Mesenchymal stem cell (in vitro differentiated cells and primary cell): ENCODE results near the gene ABCA3. TPM values are rescaled to one million over a fixed set of nuclear protein-coding genes. Genes with fewer than 3 reads are reported as not detected.
A peak's percentile ranks its signal among the peaks of the same experiment; 100 is the strongest.

ENCODE experiments used
- DNase-seq: peaks from one replicate; pipeline ENCODE4 v3.0.0-alpha.2; 2013
- H2AFZ ChIP-seq: one replicate; pipeline ENCODE4 v1.6.1; 2013; ENCODE audit warnings: low read depth, mild to moderate bottlenecking, control low read depth, inconsistent platforms, low read length, moderate library complexity
- H2AK5ac ChIP-seq: 2 replicates; pipeline ENCODE4 v1.6.1; 2013; ENCODE audit warnings: low read length, moderate library complexity, mild to moderate bottlenecking, inconsistent platforms; ENCODE audit not compliant: severe bottlenecking
- H2BK120ac ChIP-seq: one replicate; pipeline ENCODE4 v1.6.1; 2013; ENCODE audit warnings: low read depth, mild to moderate bottlenecking, inconsistent platforms, low read length, moderate library complexity
- H2BK12ac ChIP-seq, 2 experiments: one replicate each; pipeline ENCODE4 v1.6.1; 2013; ENCODE audit warnings: inconsistent platforms in 2 of 2, low read length in 2 of 2, mild to moderate bottlenecking in 2 of 2, moderate library complexity in 2 of 2, control low read depth in 1 of 2
- H2BK15ac ChIP-seq: one replicate; pipeline ENCODE4 v1.6.1; 2013; ENCODE audit warnings: mild to moderate bottlenecking, low read depth, inconsistent platforms; ENCODE audit not compliant: poor library complexity, severe bottlenecking
- H2BK5ac ChIP-seq: 2 replicates; pipeline ENCODE4 v1.6.1; 2013; ENCODE audit warnings: low read depth, mild to moderate bottlenecking, low read length, control low read depth, inconsistent platforms; ENCODE audit not compliant: poor library complexity, severe bottlenecking
- H3K14ac ChIP-seq, 2 experiments: one replicate each; pipeline ENCODE4 v1.6.1; 2013; ENCODE audit warnings: inconsistent platforms in 2 of 2, low read length in 2 of 2, control low read depth in 1 of 2, mild to moderate bottlenecking in 1 of 2, moderate library complexity in 1 of 2
- H3K18ac ChIP-seq, 2 experiments: one replicate each; pipeline ENCODE4 v1.6.1; 2013; ENCODE audit warnings: inconsistent platforms in 2 of 2, low read length in 2 of 2, control low read depth in 1 of 2, low read depth in 1 of 2, mild to moderate bottlenecking in 1 of 2
- H3K23ac ChIP-seq, 2 experiments: one replicate each; pipeline ENCODE4 v1.6.1; 2013; ENCODE audit warnings: inconsistent platforms in 2 of 2, low read length in 2 of 2, mild to moderate bottlenecking in 2 of 2, moderate library complexity in 2 of 2, control low read depth in 1 of 2
- H3K27ac ChIP-seq: 2 replicates; pipeline ENCODE4 v1.5.1; 2013; ENCODE audit warnings: mild to moderate bottlenecking, moderate library complexity, low read length, control low read depth, inconsistent platforms; ENCODE audit not compliant: poor library complexity, severe bottlenecking
- H3K27me3 ChIP-seq, 2 experiments: 2 replicates each; pipeline versions ENCODE4 v1.6.1 to v1.7.0; 2013; ENCODE audit warnings: low read length in 2 of 2, mild to moderate bottlenecking in 2 of 2, moderate library complexity in 2 of 2, control low read depth in 1 of 2, inconsistent platforms in 1 of 2; ENCODE audit not compliant: control insufficient read depth in 1 of 2, insufficient read depth in 1 of 2
- H3K36me3 ChIP-seq, 2 experiments: 2 replicates each; pipeline versions ENCODE4 v1.6.1 to v1.7.0; 2013; ENCODE audit warnings: low read length in 2 of 2, control low read depth in 1 of 2, inconsistent platforms in 1 of 2, low read depth in 1 of 2, mild to moderate bottlenecking in 1 of 2; ENCODE audit not compliant: insufficient read depth in 2 of 2, control insufficient read depth in 1 of 2
- H3K4ac ChIP-seq, 2 experiments: one replicate each; pipeline ENCODE4 v1.6.1; 2013; ENCODE audit warnings: inconsistent platforms in 2 of 2, low read length in 2 of 2, mild to moderate bottlenecking in 2 of 2, moderate library complexity in 2 of 2, control low read depth in 1 of 2, low read depth in 1 of 2
- H3K4me1 ChIP-seq: 2 replicates; pipeline ENCODE4 v1.6.1; 2013; ENCODE audit warnings: low read depth, low read length, control low read depth; ENCODE audit not compliant: control insufficient read depth, insufficient read depth
- H3K4me2 ChIP-seq: 2 replicates; pipeline ENCODE4 v1.6.1; 2013; ENCODE audit warnings: low read length, mild to moderate bottlenecking, inconsistent platforms; ENCODE audit not compliant: poor library complexity, severe bottlenecking
- H3K4me3 ChIP-seq, 2 experiments: 2 replicates each; pipeline versions ENCODE4 v1.5.1 to v1.7.0; 2013; ENCODE audit warnings: low read length in 2 of 2, mild to moderate bottlenecking in 2 of 2, control low read depth in 1 of 2, low read depth in 1 of 2; ENCODE audit not compliant: insufficient read depth in 1 of 2
- H3K79me1 ChIP-seq: replicated peaks from 2 replicates; pipeline ENCODE4 v1.6.1; 2013; ENCODE audit warnings: mild to moderate bottlenecking, control low read depth, low read length, inconsistent platforms; ENCODE audit not compliant: poor library complexity, severe bottlenecking
- H3K9ac ChIP-seq: 2 replicates; pipeline ENCODE4 v1.7.0; 2013; ENCODE audit warnings: mild to moderate bottlenecking, low read length, moderate library complexity
- H3K9me3 ChIP-seq: 2 replicates; pipeline ENCODE4 v1.7.0; 2013; ENCODE audit warnings: mild to moderate bottlenecking, low read length; ENCODE audit not compliant: control insufficient read depth
- H4K8ac ChIP-seq: one replicate; pipeline ENCODE4 v1.6.1; 2013; ENCODE audit warnings: inconsistent platforms, mild to moderate bottlenecking, low read length, moderate library complexity
- H4K91ac ChIP-seq: one replicate; pipeline ENCODE4 v1.6.1; 2013; ENCODE audit warnings: mild to moderate bottlenecking, low read length, inconsistent platforms
- WGBS: methylation state at CpG from one replicate; pipeline ENCODE4 v1.1.7; 2013; ENCODE audit warnings: mixed read lengths; 5-methylcytosine and 5-hydroxymethylcytosine counted together
- small RNA-seq: library from polyadenylated mRNA; stranded (forward); fragments of <200 nt; extraction: miRNeasy Mini kit (QIAGEN cat#:217004); gene quantifications from one replicate; pipeline ENCODE3, GENCODE V24; 2013; ENCODE audit warnings: low read depth

ABCA3 gene

DNA sequence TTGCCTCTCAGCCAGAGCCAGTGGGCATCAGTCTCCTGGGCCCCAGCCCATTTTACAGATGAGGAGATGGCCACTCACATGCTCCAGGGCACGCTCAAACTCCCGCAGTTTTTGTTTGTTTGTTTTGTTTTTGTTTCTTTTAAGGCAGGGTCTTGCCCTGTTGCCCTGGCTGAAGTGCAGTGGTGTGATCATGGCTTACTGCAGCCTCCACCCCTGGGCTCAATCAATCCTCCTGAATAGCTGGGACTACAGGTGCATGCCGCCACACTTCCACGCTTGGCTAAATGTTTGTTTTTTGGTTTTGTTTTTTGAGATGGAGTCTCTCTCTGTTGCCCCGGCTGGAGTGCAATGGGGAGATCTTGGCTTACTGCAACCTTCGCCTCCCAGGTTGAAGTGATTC is 113.6 kb downstream of the ABCA3 start:
- no peak overlapping the region for H3K4ac ChIP-seq
- H3K18ac ChIP-seq, result no peak overlapping the region
- H3K4me2 ChIP-seq, result no peak overlapping the region
- H3K27ac ChIP-seq, result no peak overlapping the region
- no peak overlapping the region for H3K4me3 ChIP-seq
- no peak overlapping the region for H3K23ac ChIP-seq
- no peak overlapping the region for H4K91ac ChIP-seq
- H3K9ac ChIP-seq, result no peak overlapping the region
- no peak overlapping the region for H2BK12ac ChIP-seq
- H3K9me3 ChIP-seq, result no peaks in the 10 kb centered on the region
- H3K4me1 ChIP-seq, result peaks cover 30% of the 10 kb centered on the region
- peaks cover 24% of the 10 kb centered on the region for H3K79me1 ChIP-seq
- H2BK15ac ChIP-seq, result no peak overlapping the region
- no peak overlapping the region for H4K8ac ChIP-seq
- no peak overlapping the region for H3K14ac ChIP-seq
- no peak overlapping the region for H2BK5ac ChIP-seq
- no peak overlapping the region for H2AK5ac ChIP-seq
- H3K27me3 ChIP-seq, result no peaks in the 10 kb centered on the region
- WGBS, result 95% methylated on average over 6 of the region's 6 CpGs
- peaks cover 32 to 52% of the 10 kb centered on the region in 2 experiments for H3K36me3 ChIP-seq
- no peak overlapping the region for H2BK120ac ChIP-seq
- H2AFZ ChIP-seq, result no peak overlapping the region
- no peak for DNase-seq

- H4K8ac ChIP-seq, result no peak overlapping the region
- no peak overlapping the region for H2AFZ ChIP-seq
- no peaks in the 10 kb centered on the region for H3K27me3 ChIP-seq
- peak overlapping the region; percentile 16 for H2AK5ac ChIP-seq
- WGBS, result 59% methylated on average over 7 of the region's 9 CpGs
- H3K36me3 ChIP-seq, result peaks cover 26 to 46% of the 10 kb centered on the region in 2 experiments
- no peak overlapping the region for H2BK15ac ChIP-seq
- peak overlapping the region; percentile 25 for H4K91ac ChIP-seq
- no peak overlapping the region for H3K27ac ChIP-seq
- peak overlapping the region; percentile 23 for H3K9ac ChIP-seq
- H3K14ac ChIP-seq, result peak overlapping the region in 1 of 2 experiments; percentile 13
- no peak overlapping the region for H2BK5ac ChIP-seq
- no peak overlapping the region for H3K4ac ChIP-seq
- no peak overlapping the region for H2BK12ac ChIP-seq
- H3K9me3 ChIP-seq, result no peaks in the 10 kb centered on the region
- DNase-seq, result no peak
- H2BK120ac ChIP-seq, result no peak overlapping the region
- H3K4me1 ChIP-seq, result peaks cover 30% of the 10 kb centered on the region
- no peak overlapping the region for H3K4me3 ChIP-seq
- H3K4me2 ChIP-seq, result no peak overlapping the region
- peaks cover 24% of the 10 kb centered on the region for H3K79me1 ChIP-seq
- no peak overlapping the region for H3K23ac ChIP-seq
- no peak overlapping the region for H3K18ac ChIP-seq
These were observed 114.2 kb downstream of the ABCA3 start for GRCh38 chr16:2226245-2226793.

Small RNA genes within 50 kb of the gene (small RNA-seq; reads per million reads assigned to genes)
- 0.86 reads per million for gene MIR3677
- gene MIR4717, result not detected
